ENCODE measurements around the gene DMRTB1. TPM values are rescaled to one million over a fixed set of nuclear protein-coding genes. Genes with fewer than 3 reads are reported as not detected.

DMRTB1 gene
- total RNA-seq, 1 experiment from 2014 or later = not detected

GRCh38 chr1:53478502-53478818 is 19.3 kb downstream of the DMRTB1 start:
- Histone ChIP-seq H3K36me3 (ENCODE audit: control insufficient read depth, insufficient read depth, low read length) (no peaks in the 10 kb centered on the region), H3K4me1 (ENCODE audit: control insufficient read depth, insufficient read depth, low read length) (no peaks in the 10 kb centered on the region), H3K4me3 (ENCODE audit: low read depth in 2 of 2, low read length in 2 of 2) (no peak overlapping the region), H3K9me3 (ENCODE audit: control insufficient read depth, insufficient read depth, low read depth, low read length) (no peaks in the 10 kb centered on the region), H3K27me3 (ENCODE audit: control insufficient read depth, insufficient read depth, low read length) (no peaks in the 10 kb centered on the region; the same call in 1 of the 2 replicates), H3K27ac (ENCODE audit: low read length) (no peak overlapping the region)
- no peak for ATAC-seq
- intact Hi-C loops (cut with micrococcal nuclease; ENCODE audit: unreplicated experiment) = no loop called here
- BruUV-seq (replicated peaks) = no TSS peak
- DNase-seq (ENCODE audit: low read depth, low spot score) = no peak
- TF ChIP-seq POLR2AphosphoS5 (IDR thresholded peaks at IDR 0.05; ENCODE audit: low read depth, low read length) (no peak), REST (IDR thresholded peaks at IDR 0.05; ENCODE audit: insufficient read depth in 1 of 2, low read depth in 2 of 2, low read length in 1 of 2) (no peak), CTCF (IDR thresholded peaks at IDR 0.05) (no peak), TCF7L2 (IDR thresholded peaks at IDR 0.05; ENCODE audit: low read depth, low read length) (no peak), SIN3A (IDR thresholded peaks at IDR 0.05; ENCODE audit: borderline replicate concordance, insufficient read depth, low read depth, low read length) (no peak)
- POLR2A ChIA-PET = no interaction called here
- in situ Hi-C loops (cut with HindIII; ENCODE audit: low pct_unique_long_range_greater_than_20kb, low sequenced_read_pairs) = no loop called here
- CTCF ChIA-PET = no interaction called here

GRCh38 chr1:53480678-53481077 is 21.5 kb downstream of the DMRTB1 start:
- ChIA-PET CTCF (no interaction called here), POLR2A (no interaction called here)
- Histone ChIP-seq H3K4me3 (ENCODE audit: low read depth in 2 of 2, low read length in 2 of 2) (no peak overlapping the region), H3K27ac (ENCODE audit: low read length) (no peak overlapping the region), H3K27me3 (ENCODE audit: control insufficient read depth, insufficient read depth, low read length) (no peaks in the 10 kb centered on the region; the same call in 1 of the 2 replicates), H3K9me3 (ENCODE audit: control insufficient read depth, insufficient read depth, low read depth, low read length) (no peaks in the 10 kb centered on the region), H3K4me1 (ENCODE audit: control insufficient read depth, insufficient read depth, low read length) (no peaks in the 10 kb centered on the region), H3K36me3 (ENCODE audit: control insufficient read depth, insufficient read depth, low read length) (no peaks in the 10 kb centered on the region)
- DNase-seq (ENCODE audit: low read depth, low spot score) (no peak), ATAC-seq (no peak)
- in situ Hi-C loops (cut with HindIII; ENCODE audit: low pct_unique_long_range_greater_than_20kb, low sequenced_read_pairs) (no loop called here), intact Hi-C loops (cut with micrococcal nuclease; ENCODE audit: unreplicated experiment) (no loop called here)
- no TSS peak for BruUV-seq (replicated peaks)
- TF ChIP-seq SIN3A (IDR thresholded peaks at IDR 0.05; ENCODE audit: borderline replicate concordance, insufficient read depth, low read depth, low read length) (no peak), POLR2AphosphoS5 (IDR thresholded peaks at IDR 0.05; ENCODE audit: low read depth, low read length) (no peak), TCF7L2 (IDR thresholded peaks at IDR 0.05; ENCODE audit: low read depth, low read length) (no peak), REST (IDR thresholded peaks at IDR 0.05; ENCODE audit: insufficient read depth in 1 of 2, low read depth in 2 of 2, low read length in 1 of 2) (no peak), CTCF (IDR thresholded peaks at IDR 0.05) (no peak; the same call in 1 of the 2 replicates)
